DND-41 (cell line): ENCODE measurements around the gene LAMB4.

ENCODE experiments used
- ATAC-seq: fragments of 200-7000 bp; cut with Tn5 transposase; 3 replicates; pipeline ENCODE4 v1.9.1; 2021; ENCODE audit warnings: low read depth; ENCODE audit not compliant: insufficient read depth
- DNase-seq: peaks from one replicate; pipeline ENCODE4 v3.0.0-alpha.2; 2020
- H2AFZ ChIP-seq: 2 replicates; pipeline ENCODE4 v1.6.0; 2012; ENCODE audit warnings: low read depth, low read length
- H3K27ac ChIP-seq: 2 replicates; pipeline ENCODE4 v1.5.1; 2012; ENCODE audit warnings: low read length, inconsistent platforms
- H3K27me3 ChIP-seq: fragments of 200-600 bp; sonication (generic); 2 replicates; pipeline ENCODE4 v1.6.0; 2012; ENCODE audit warnings: low read length, mild to moderate bottlenecking, inconsistent platforms; ENCODE audit not compliant: insufficient read depth, poor library complexity
- H3K36me3 ChIP-seq: 2 replicates; pipeline ENCODE4 v1.5.1; 2012; ENCODE audit warnings: low read length, inconsistent platforms; ENCODE audit not compliant: insufficient read depth
- H3K4me1 ChIP-seq: 2 replicates; pipeline ENCODE4 v1.5.1; 2012; ENCODE audit warnings: mild to moderate bottlenecking, low read length; ENCODE audit not compliant: insufficient read depth
- H3K4me2 ChIP-seq: 2 replicates; pipeline ENCODE4 v1.6.0; 2012; ENCODE audit warnings: mild to moderate bottlenecking, moderate library complexity, low read length, inconsistent platforms; ENCODE audit not compliant: insufficient read depth
- H3K4me3 ChIP-seq, 2 experiments: fragments of 200-600 bp in 1 of 2; shearing (Covaris generic) in 1 of 2; 2 replicates each; pipeline ENCODE4 v1.5.1; 2012 to 2016; ENCODE audit warnings: inconsistent platforms in 2 of 2, low read length in 2 of 2, mild to moderate bottlenecking in 2 of 2, low read depth in 1 of 2, moderate library complexity in 1 of 2
- H3K79me2 ChIP-seq: 2 replicates; pipeline ENCODE4 v1.6.0; 2012; ENCODE audit warnings: low read length, inconsistent platforms; ENCODE audit not compliant: insufficient read depth
- H3K9ac ChIP-seq: 2 replicates; pipeline ENCODE4 v1.6.0; 2012; ENCODE audit warnings: low read depth, mild to moderate bottlenecking, inconsistent platforms, low read length, moderate library complexity
- H3K9me3 ChIP-seq: 2 replicates; pipeline ENCODE4 v1.5.1; 2012; ENCODE audit warnings: low read length, moderate library complexity, mild to moderate bottlenecking, inconsistent platforms; ENCODE audit not compliant: insufficient read depth, severe bottlenecking
- H4K20me1 ChIP-seq: 2 replicates; pipeline ENCODE4 v1.6.0; 2012; ENCODE audit warnings: low read length; ENCODE audit not compliant: insufficient read depth
- EZH2 ChIP-seq: IDR thresholded peaks from 3 replicates; pipeline ENCODE4 v1.6.1; 2012; ENCODE audit warnings: borderline replicate concordance, low read depth, mild to moderate bottlenecking, moderate library complexity, low read length, inconsistent platforms; ENCODE audit not compliant: severe bottlenecking
- TF ChIP-seq, protein P1 (sequence below): IDR thresholded peaks from 2 replicates; pipeline ENCODE4 v1.5.1; 2012; ENCODE audit warnings: borderline replicate concordance, low read length, moderate library complexity, mild to moderate bottlenecking; ENCODE audit not compliant: poor library complexity, severe bottlenecking; ENCODE audit errors: extremely low read depth

The LAMB4 gene

DNA sequence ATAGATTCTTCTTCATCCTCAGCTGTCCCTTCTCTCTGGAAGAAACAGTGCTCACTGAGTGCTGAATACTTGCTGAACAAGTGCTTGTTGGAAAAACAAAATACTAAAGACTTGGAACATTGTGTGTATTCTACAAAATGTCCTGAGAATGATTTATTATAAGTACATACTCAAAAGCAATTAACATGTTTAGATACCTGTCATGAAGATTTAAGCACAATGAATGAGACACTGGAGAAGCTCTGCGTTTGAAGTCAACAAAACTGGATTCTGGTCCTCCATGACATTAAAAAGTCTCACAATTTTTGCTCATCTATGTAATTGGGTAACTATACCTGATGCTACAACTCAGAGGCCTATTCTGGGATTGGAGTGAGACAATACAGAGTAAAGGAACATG lies 92.4 kb downstream of the LAMB4 start:
- Histone ChIP-seq H3K27ac (no peak overlapping the region), H3K9ac (no peak overlapping the region), H2AFZ (no peak overlapping the region), H3K27me3 (peaks cover 3% of the 10 kb centered on the region), H3K9me3 (no peaks in the 10 kb centered on the region), H3K79me2 (no peaks in the 10 kb centered on the region), H3K4me2 (no peak overlapping the region), H3K4me1 (no peaks in the 10 kb centered on the region), H4K20me1 (no peaks in the 10 kb centered on the region), H3K4me3 (no peak overlapping the region), H3K36me3 (no peaks in the 10 kb centered on the region)
- TF ChIP-seq EZH2: no peak
- TF ChIP-seq, protein P1, sequence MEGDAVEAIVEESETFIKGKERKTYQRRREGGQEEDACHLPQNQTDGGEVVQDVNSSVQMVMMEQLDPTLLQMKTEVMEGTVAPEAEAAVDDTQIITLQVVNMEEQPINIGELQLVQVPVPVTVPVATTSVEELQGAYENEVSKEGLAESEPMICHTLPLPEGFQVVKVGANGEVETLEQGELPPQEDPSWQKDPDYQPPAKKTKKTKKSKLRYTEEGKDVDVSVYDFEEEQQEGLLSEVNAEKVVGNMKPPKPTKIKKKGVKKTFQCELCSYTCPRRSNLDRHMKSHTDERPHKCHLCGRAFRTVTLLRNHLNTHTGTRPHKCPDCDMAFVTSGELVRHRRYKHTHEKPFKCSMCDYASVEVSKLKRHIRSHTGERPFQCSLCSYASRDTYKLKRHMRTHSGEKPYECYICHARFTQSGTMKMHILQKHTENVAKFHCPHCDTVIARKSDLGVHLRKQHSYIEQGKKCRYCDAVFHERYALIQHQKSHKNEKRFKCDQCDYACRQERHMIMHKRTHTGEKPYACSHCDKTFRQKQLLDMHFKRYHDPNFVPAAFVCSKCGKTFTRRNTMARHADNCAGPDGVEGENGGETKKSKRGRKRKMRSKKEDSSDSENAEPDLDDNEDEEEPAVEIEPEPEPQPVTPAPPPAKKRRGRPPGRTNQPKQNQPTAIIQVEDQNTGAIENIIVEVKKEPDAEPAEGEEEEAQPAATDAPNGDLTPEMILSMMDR: no peak
- no peak for DNase-seq
- no peak for ATAC-seq

DNA sequence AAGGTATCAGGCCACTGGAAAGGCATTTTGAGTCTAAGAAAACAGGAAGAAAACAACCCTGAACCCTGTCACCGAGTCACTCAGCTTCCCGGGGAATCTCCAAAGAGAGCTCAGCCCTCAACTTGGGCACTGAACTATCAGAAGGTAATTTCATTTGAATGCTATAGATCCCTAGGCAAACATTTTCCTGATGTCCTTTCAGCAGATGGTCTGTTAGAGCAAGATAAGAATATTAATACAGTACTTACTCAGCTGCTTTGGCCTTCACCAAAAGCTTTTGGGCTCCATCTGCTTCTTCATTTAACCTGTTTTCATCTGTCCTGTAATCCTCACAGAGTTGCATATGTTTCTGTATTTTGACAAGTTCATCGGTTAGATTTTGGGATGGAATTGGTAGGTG lies 93.0 kb downstream of the LAMB4 start:
- H2AFZ ChIP-seq: no peak overlapping the region
- ATAC-seq (no peak), DNase-seq (no peak)
- H3K4me3 ChIP-seq: no peak overlapping the region
- H3K4me1 ChIP-seq: no peaks in the 10 kb centered on the region
- H3K9me3 ChIP-seq: no peaks in the 10 kb centered on the region
- H4K20me1 ChIP-seq: no peaks in the 10 kb centered on the region
- TF ChIP-seq, protein P1: no peak
- TF ChIP-seq EZH2: no peak
- no peak overlapping the region for H3K4me2 ChIP-seq
- H3K79me2 ChIP-seq: no peaks in the 10 kb centered on the region
- peaks cover 3% of the 10 kb centered on the region for H3K27me3 ChIP-seq
- no peak overlapping the region for H3K27ac ChIP-seq
- no peak overlapping the region for H3K9ac ChIP-seq
- no peaks in the 10 kb centered on the region for H3K36me3 ChIP-seq

GRCh38 chr7:108034586-108034985 lies 95.6 kb downstream of the LAMB4 start:
- no peaks in the 10 kb centered on the region for H3K36me3 ChIP-seq
- H3K79me2 ChIP-seq: no peaks in the 10 kb centered on the region
- no peaks in the 10 kb centered on the region for H4K20me1 ChIP-seq
- no peak overlapping the region for H2AFZ ChIP-seq
- no peak for TF ChIP-seq EZH2
- TF ChIP-seq, protein P1: no peak
- ATAC-seq (no peak), DNase-seq (no peak)
- H3K9me3 ChIP-seq: no peaks in the 10 kb centered on the region
- H3K4me3 ChIP-seq: no peak overlapping the region
- H3K4me1 ChIP-seq: no peaks in the 10 kb centered on the region
- H3K9ac ChIP-seq: no peak overlapping the region
- H3K4me2 ChIP-seq: no peak overlapping the region
- no peak overlapping the region for H3K27ac ChIP-seq
- peaks cover 6% of the 10 kb centered on the region for H3K27me3 ChIP-seq
